ENCODE results near the gene RFX4.
"Not testable (repeated sequence)": the region's sequence is repeated elsewhere in the genome, so short reads cannot be mapped to it uniquely, and the experiment has no call there.

RFX4 gene

GRCh38 chr12:106712768-106713167 lies 130.0 kb downstream of the RFX4 start:
- H3K4me1 Mint-ChIP-seq: no peaks in the 10 kb centered on the region
- H3K27ac Mint-ChIP-seq: no peak overlapping the region
- no peaks in the 10 kb centered on the region for H3K9me3 Mint-ChIP-seq
- no peaks in the 10 kb centered on the region for H3K36me3 Mint-ChIP-seq
- ATAC-seq: no peak
- peaks cover 31% of the 10 kb centered on the region for H3K27me3 Mint-ChIP-seq
- no peak overlapping the region for H3K4me3 Mint-ChIP-seq

DNA sequence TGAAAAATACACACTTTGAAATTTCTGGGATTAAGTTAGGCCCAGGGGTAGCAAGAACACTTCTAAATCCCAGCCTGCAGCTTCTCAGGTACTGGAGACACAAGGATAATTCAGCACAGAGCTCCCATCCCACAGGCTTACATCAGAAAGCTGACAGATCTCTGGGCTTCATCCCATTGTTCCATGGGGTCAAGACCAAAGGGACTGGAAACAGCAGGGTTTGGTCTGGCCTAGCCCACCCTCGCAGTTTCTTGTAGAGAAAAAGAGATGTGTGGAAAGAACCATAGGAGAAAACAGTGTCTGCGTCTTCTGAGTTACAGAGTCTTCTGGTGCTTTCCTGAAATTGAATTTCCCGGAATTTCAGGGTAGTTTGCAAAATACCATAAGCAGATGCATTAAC lies 132.1 kb downstream of the RFX4 start:
- Mint-ChIP-seq H3K4me1 (no peaks in the 10 kb centered on the region), H3K36me3 (no peaks in the 10 kb centered on the region), H3K27ac (no peak overlapping the region), H3K27me3 (peaks cover 51% of the 10 kb centered on the region), H3K9me3 (no peaks in the 10 kb centered on the region), H3K4me3 (no peak overlapping the region)
- ATAC-seq: no peak

DNA sequence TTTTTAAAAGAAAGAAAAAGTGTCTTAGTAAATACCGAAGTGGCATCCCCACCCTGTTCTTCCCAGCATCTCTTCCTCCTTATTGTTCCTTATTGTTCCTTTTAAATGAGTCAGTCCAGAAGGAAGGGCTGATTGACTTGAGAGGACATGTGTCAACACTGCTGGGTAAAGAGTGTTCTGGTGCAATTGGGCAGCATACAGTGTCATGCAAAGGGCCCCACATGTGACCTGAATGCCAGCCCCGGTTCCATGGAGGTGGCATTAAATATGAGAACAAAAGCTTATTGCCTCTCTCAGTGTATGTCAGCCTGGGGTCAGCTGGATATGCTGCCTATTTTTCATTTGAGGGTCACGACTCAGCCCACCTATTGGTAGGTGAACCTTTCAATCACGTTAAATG lies 132.8 kb downstream of the RFX4 start:
- no peak for ATAC-seq
- H3K27me3 Mint-ChIP-seq: peaks cover 54% of the 10 kb centered on the region

DNA sequence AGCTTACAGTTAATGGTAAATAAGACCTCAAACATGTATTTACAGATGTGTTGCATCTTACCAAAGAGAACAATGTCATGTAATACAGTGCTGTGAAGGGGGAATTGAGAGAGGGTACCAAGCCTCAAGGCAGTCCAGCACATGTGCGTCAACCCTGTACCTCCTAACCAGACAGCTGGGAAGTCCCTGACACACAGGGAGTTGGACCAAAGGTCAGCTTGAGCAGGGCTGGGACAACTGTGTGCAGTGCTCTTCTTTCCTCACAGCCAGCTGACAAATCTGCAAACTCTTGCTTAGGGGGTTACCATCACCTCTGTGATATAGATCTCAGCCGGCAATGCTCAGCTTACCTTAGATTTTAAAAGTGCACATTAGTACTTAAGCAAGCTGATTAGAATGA lies 134.9 kb downstream of the RFX4 start:
- Mint-ChIP-seq H3K4me1 (no peaks in the 10 kb centered on the region), H3K27me3 (peaks cover 55% of the 10 kb centered on the region), H3K9me3 (no peaks in the 10 kb centered on the region), H3K27ac (no peak overlapping the region), H3K36me3 (no peaks in the 10 kb centered on the region), H3K4me3 (no peak overlapping the region)
- no peak for ATAC-seq

More for the DNA sequence above, 132.8 kb downstream of the RFX4 start:
- H3K4me1 Mint-ChIP-seq: no peaks in the 10 kb centered on the region
- no peak overlapping the region for H3K27ac Mint-ChIP-seq
- H3K9me3 Mint-ChIP-seq: no peaks in the 10 kb centered on the region
- no peak overlapping the region for H3K4me3 Mint-ChIP-seq
- H3K36me3 Mint-ChIP-seq: no peaks in the 10 kb centered on the region

DNA sequence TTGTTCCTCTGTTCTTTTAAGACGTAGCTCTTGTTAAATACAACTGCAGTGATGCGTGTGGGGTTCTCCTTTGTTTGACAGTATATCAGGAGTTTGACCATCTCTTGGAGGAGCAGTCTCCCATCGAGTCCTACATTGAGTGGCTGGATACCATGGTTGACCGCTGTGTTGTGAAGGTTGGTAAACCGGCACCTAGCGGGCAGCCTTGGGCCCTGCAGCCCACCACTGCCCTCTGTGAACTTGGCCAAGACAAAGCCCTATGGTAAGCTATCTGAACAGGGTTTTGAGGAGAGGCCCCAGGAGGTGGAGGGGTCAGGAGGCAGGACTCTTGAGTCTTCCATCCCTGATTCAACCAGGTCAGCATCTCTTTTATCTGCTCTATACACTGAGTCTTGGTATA lies 137.1 kb downstream of the RFX4 start:
- no peak overlapping the region for H3K27ac Mint-ChIP-seq
- H3K4me3 Mint-ChIP-seq: no peak overlapping the region
- no peaks in the 10 kb centered on the region for H3K9me3 Mint-ChIP-seq
- no peaks in the 10 kb centered on the region for H3K4me1 Mint-ChIP-seq
- peaks cover 44% of the 10 kb centered on the region for H3K27me3 Mint-ChIP-seq
- H3K36me3 Mint-ChIP-seq: no peaks in the 10 kb centered on the region
- ATAC-seq: no peak

GRCh38 chr12:106720696-106721095 lies 137.9 kb downstream of the RFX4 start:
- Mint-ChIP-seq H3K27me3 (peaks cover 51% of the 10 kb centered on the region), H3K4me3 (no peak overlapping the region), H3K4me1 (no peaks in the 10 kb centered on the region), H3K9me3 (no peaks in the 10 kb centered on the region), H3K27ac (no peak overlapping the region), H3K36me3 (no peaks in the 10 kb centered on the region)
- ATAC-seq: no peak

DNA sequence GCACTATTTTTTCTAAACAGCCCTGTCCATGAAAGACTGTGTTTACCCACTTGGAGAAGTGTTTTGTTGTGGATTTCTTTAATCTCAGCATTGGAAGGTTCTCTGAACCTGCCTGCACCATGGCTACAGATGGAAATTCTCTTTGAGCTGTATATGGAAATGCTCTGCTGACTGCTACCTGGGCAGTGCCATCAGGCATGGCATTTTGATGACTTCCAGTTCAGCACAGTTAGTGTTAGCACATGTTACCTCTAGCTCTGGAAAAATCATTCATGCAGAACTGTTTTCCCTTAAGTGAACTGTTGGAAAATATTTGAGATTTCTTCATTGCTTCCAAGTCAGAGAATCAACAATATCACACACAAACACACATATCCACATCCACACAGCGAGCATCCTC lies 139.1 kb downstream of the RFX4 start:
- Mint-ChIP-seq H3K27ac (no peak overlapping the region), H3K4me1 (no peaks in the 10 kb centered on the region), H3K4me3 (no peak overlapping the region), H3K27me3 (peaks cover 43% of the 10 kb centered on the region), H3K36me3 (no peaks in the 10 kb centered on the region), H3K9me3 (no peaks in the 10 kb centered on the region)
- ATAC-seq: no peak

DNA sequence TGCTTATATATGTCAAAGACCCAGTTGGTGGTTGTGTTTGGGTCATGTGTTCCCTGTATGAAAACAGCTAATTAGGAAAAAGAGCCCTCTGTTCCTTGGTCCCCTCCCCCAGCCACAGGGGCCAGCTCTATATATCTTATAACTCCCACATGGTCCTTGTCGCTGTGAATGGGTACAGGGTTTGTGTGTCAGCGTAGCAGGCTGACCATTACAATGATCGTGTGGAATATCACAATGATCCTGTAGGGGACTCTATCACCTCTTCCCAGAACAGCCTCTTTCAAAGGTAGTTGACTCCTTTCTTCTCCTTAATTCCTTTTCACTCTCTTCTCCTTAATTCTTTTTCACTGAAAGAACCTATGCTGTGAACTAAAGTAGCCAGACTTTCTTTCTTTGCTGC lies 140.0 kb downstream of the RFX4 start:
- H3K36me3 Mint-ChIP-seq: no peaks in the 10 kb centered on the region
- H3K27ac Mint-ChIP-seq: no peak overlapping the region
- no peak overlapping the region for H3K4me3 Mint-ChIP-seq
- no peaks in the 10 kb centered on the region for H3K4me1 Mint-ChIP-seq
- no peak for ATAC-seq
- peaks cover 40% of the 10 kb centered on the region for H3K27me3 Mint-ChIP-seq
- H3K9me3 Mint-ChIP-seq: no peaks in the 10 kb centered on the region

GRCh38 chr12:106723416-106723815 lies 140.6 kb downstream of the RFX4 start:
- Mint-ChIP-seq H3K36me3 (no peaks in the 10 kb centered on the region), H3K4me3 (no peak overlapping the region), H3K27ac (no peak overlapping the region), H3K9me3 (no peaks in the 10 kb centered on the region), H3K4me1 (no peaks in the 10 kb centered on the region), H3K27me3 (peaks cover 35% of the 10 kb centered on the region)
- ATAC-seq: no peak

- H3K4me3 Mint-ChIP-seq: no peak overlapping the region
- H3K9me3 Mint-ChIP-seq: no peaks in the 10 kb centered on the region
- H3K4me1 Mint-ChIP-seq: no peaks in the 10 kb centered on the region
- no peak for ATAC-seq
- no peak overlapping the region for H3K27ac Mint-ChIP-seq
- no peaks in the 10 kb centered on the region for H3K36me3 Mint-ChIP-seq
- H3K27me3 Mint-ChIP-seq: peaks cover 28% of the 10 kb centered on the region
Measured at GRCh38 chr12:106724116-106724515, 141.3 kb downstream of the RFX4 start.

GRCh38 chr12:106724934-106725333 lies 142.1 kb downstream of the RFX4 start:
- H3K4me3 Mint-ChIP-seq: no peak overlapping the region
- H3K27ac Mint-ChIP-seq: no peak overlapping the region
- ATAC-seq: no peak
- H3K4me1 Mint-ChIP-seq: no peaks in the 10 kb centered on the region
- peaks cover 21% of the 10 kb centered on the region for H3K27me3 Mint-ChIP-seq
- no peaks in the 10 kb centered on the region for H3K9me3 Mint-ChIP-seq
- no peaks in the 10 kb centered on the region for H3K36me3 Mint-ChIP-seq

GRCh38 chr12:106726603-106727202 lies 143.9 kb downstream of the RFX4 start:
- ATAC-seq, H3K4me3 Mint-ChIP-seq, H3K4me1 Mint-ChIP-seq, H3K36me3 Mint-ChIP-seq, H3K9me3 Mint-ChIP-seq, H3K27ac Mint-ChIP-seq: not testable (repeated sequence)
- H3K27me3 Mint-ChIP-seq: peaks cover 16% of the 10 kb centered on the region

- Mint-ChIP-seq H3K27ac (no peak overlapping the region), H3K27me3 (peaks cover 22% of the 10 kb centered on the region), H3K36me3 (no peaks in the 10 kb centered on the region), H3K4me3 (no peak overlapping the region), H3K4me1 (no peaks in the 10 kb centered on the region), H3K9me3 (no peaks in the 10 kb centered on the region)
- no peak for ATAC-seq
Measured at GRCh38 chr12:106729611-106730010, 146.8 kb downstream of the RFX4 start.

DNA sequence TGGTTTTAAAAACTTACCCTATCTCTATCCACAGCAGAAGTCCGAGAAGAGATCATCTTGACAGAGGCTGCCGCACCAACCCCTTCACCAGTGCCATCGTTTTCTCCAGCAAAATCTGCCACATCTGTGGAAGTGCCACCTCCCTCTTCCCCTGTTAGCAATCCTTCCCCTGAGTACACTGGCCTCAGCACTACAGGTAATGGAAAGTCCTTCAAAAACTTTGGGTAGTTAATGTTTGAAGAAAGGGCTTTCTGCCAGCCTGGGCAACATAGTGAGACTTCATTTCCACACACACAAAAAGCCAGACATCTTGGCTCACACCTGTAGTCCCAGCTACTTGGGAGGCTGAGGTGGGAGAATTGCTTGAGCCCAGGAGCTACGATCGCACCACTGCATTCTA lies 150.1 kb downstream of the RFX4 start:
- no peaks in the 10 kb centered on the region for H3K9me3 Mint-ChIP-seq
- no peak for ATAC-seq
- no peak overlapping the region for H3K27ac Mint-ChIP-seq
- no peaks in the 10 kb centered on the region for H3K36me3 Mint-ChIP-seq
- no peak overlapping the region for H3K4me3 Mint-ChIP-seq
- H3K27me3 Mint-ChIP-seq: peaks cover 29% of the 10 kb centered on the region
- H3K4me1 Mint-ChIP-seq: no peaks in the 10 kb centered on the region

GRCh38 chr12:106733660-106734059 lies 150.9 kb downstream of the RFX4 start:
- H3K9me3 Mint-ChIP-seq: no peaks in the 10 kb centered on the region
- no peaks in the 10 kb centered on the region for H3K36me3 Mint-ChIP-seq
- H3K27me3 Mint-ChIP-seq: peaks cover 29% of the 10 kb centered on the region
- no peak overlapping the region for H3K27ac Mint-ChIP-seq
- no peak for ATAC-seq
- H3K4me3 Mint-ChIP-seq: no peak overlapping the region
- H3K4me1 Mint-ChIP-seq: no peaks in the 10 kb centered on the region

- no peaks in the 10 kb centered on the region for H3K4me1 Mint-ChIP-seq
- H3K9me3 Mint-ChIP-seq: no peaks in the 10 kb centered on the region
- no peak overlapping the region for H3K4me3 Mint-ChIP-seq
- peaks cover 36% of the 10 kb centered on the region for H3K27me3 Mint-ChIP-seq
- no peak overlapping the region for H3K27ac Mint-ChIP-seq
- no peaks in the 10 kb centered on the region for H3K36me3 Mint-ChIP-seq
- ATAC-seq: no peak
Measured at GRCh38 chr12:106736051-106736957, 153.5 kb downstream of the RFX4 start.
